Activated CD8-positive, alpha-beta memory T cell treated with anti-CD3 and anti-CD28 coated beads, Interleukin-2, amount 50 U/mL, for 1 hour (primary cell): Measurements from ENCODE around the gene MUC5B.
"Not testable (repeated sequence)": the region's sequence is repeated elsewhere in the genome, so short reads cannot be mapped to it uniquely, and the experiment has no call there.

Experiments used
- DNase-seq: peaks from one replicate; pipeline ENCODE4 v3.0.0-alpha.2; 2020; ENCODE audit errors: extremely low read depth

Gene MUC5B

GRCh38 chr11:1233351-1234053 lies 10.6 kb downstream of the MUC5B start:
- DNase-seq: no peak

GRCh38 chr11:1234054-1234720 lies 11.3 kb downstream of the MUC5B start:
- DNase-seq: no peak

GRCh38 chr11:1234771-1235305 lies 12.0 kb downstream of the MUC5B start:
- DNase-seq: no peak

- DNase-seq: no peak
These were observed 12.5 kb downstream of the MUC5B start for GRCh38 chr11:1235306-1235900.

GRCh38 chr11:1235901-1236315 lies 13.0 kb downstream of the MUC5B start:
- no peak for DNase-seq

GRCh38 chr11:1236316-1237127 lies 13.7 kb downstream of the MUC5B start:
- DNase-seq: no peak

- DNase-seq: no peak
These were observed 14.3 kb downstream of the MUC5B start for GRCh38 chr11:1237128-1237580.

GRCh38 chr11:1237851-1238250 lies 15.0 kb downstream of the MUC5B start:
- no peak for DNase-seq

- DNase-seq: no peak
These were observed 16.1 kb downstream of the MUC5B start for GRCh38 chr11:1238767-1239595.

- DNase-seq: no peak
These were observed 16.8 kb downstream of the MUC5B start for GRCh38 chr11:1239596-1240205.

GRCh38 chr11:1240771-1241170 lies 17.9 kb downstream of the MUC5B start:
- no peak for DNase-seq

GRCh38 chr11:1241706-1242105 lies 18.8 kb downstream of the MUC5B start:
- DNase-seq: no peak

GRCh38 chr11:1242289-1242688 lies 19.4 kb downstream of the MUC5B start:
- no peak for DNase-seq

GRCh38 chr11:1242751-1243150 lies 19.9 kb downstream of the MUC5B start:
- DNase-seq: not testable (repeated sequence)

GRCh38 chr11:1243521-1243920 lies 20.7 kb downstream of the MUC5B start:
- not testable (repeated sequence) for DNase-seq

GRCh38 chr11:1244557-1244956 lies 21.7 kb downstream of the MUC5B start:
- not testable (repeated sequence) for DNase-seq

- DNase-seq: not testable (repeated sequence)
These were observed 22.9 kb downstream of the MUC5B start for GRCh38 chr11:1245717-1246116.

- not testable (repeated sequence) for DNase-seq
These were observed 23.4 kb downstream of the MUC5B start for GRCh38 chr11:1246301-1246700.

- DNase-seq: not testable (repeated sequence)
These were observed 24.2 kb downstream of the MUC5B start for GRCh38 chr11:1247026-1247425.

GRCh38 chr11:1248951-1249350 lies 26.1 kb downstream of the MUC5B start:
- not testable (repeated sequence) for DNase-seq
